HFF-Myc (cell line): ENCODE data around the gene A4GALT.
"Not testable (repeated sequence)": the region's sequence is repeated elsewhere in the genome, so short reads cannot be mapped to it uniquely, and the experiment has no call there.

Source experiments
- DNase-seq: peaks from one replicate; pipeline ENCODE4 v3.0.0-alpha.2; 2011; ENCODE audit warnings: low read depth; ENCODE audit errors: extremely low read depth
- H3K4me3 ChIP-seq: replicated peaks from 2 replicates; pipeline ENCODE4 v1.5.1; 2011; ENCODE audit warnings: low read depth, mild to moderate bottlenecking, control low read depth, low read length
- TF ChIP-seq, protein P1 (sequence below): IDR thresholded peaks from 2 replicates; pipeline ENCODE4 v1.5.1; 2012; ENCODE audit warnings: mild to moderate bottlenecking, low read depth, low read length, control low read depth; ENCODE audit errors: missing control alignments

The A4GALT gene

DNA sequence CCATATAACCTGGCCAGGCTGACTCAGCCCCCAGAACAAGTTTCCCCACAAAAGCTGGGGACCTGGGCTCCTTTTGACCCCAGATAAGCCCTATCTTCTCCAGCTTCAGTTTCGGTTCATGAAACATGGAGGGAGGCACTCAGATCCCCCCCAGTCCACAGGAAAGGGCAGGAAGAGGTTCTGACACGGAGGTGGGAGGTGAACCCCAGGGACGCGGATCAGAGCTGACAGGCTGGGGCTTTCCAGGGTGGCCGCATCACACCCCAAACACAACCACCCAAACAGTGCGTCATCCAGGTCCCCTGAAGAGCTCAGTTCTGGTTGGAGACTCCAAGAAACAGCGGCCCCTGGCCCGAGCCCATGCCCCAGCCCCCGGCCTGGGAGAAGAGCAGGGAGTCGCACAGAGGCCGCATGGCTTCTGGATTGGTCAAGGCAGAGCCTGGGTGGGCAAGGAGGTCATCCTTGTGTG lies 44.3 kb upstream of the A4GALT start:
- TF ChIP-seq, protein P1, sequence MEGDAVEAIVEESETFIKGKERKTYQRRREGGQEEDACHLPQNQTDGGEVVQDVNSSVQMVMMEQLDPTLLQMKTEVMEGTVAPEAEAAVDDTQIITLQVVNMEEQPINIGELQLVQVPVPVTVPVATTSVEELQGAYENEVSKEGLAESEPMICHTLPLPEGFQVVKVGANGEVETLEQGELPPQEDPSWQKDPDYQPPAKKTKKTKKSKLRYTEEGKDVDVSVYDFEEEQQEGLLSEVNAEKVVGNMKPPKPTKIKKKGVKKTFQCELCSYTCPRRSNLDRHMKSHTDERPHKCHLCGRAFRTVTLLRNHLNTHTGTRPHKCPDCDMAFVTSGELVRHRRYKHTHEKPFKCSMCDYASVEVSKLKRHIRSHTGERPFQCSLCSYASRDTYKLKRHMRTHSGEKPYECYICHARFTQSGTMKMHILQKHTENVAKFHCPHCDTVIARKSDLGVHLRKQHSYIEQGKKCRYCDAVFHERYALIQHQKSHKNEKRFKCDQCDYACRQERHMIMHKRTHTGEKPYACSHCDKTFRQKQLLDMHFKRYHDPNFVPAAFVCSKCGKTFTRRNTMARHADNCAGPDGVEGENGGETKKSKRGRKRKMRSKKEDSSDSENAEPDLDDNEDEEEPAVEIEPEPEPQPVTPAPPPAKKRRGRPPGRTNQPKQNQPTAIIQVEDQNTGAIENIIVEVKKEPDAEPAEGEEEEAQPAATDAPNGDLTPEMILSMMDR, result no peak
- no peak overlapping the region for H3K4me3 ChIP-seq
- DNase-seq, result no peak

DNA sequence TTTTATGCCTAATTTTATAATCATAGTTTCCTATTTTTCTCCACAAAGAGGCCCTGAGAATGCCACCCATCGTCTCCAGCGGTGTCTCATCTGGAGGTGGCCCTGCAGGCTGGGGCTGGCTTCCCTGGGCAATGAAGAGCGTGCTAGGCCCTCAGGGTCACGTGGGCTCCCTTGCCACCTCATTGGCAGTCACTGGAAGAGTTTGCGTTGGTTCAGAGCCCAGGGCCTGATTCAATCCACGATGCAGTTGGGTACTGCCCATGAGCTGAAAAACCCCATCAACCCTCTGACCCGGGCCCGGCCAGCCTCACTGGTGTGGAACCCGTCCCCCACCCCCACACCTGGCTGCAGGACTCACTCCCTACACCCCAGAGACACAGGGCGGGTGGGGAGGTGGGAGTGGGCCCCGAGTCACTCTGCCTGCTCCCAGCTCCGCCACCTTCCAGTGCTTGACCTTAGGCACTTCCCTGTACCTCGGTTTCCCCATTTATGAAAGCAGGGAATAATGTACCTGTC lies 43.4 kb upstream of the A4GALT start:
- TF ChIP-seq, protein P1, result no peak
- no peak for DNase-seq
- no peak overlapping the region for H3K4me3 ChIP-seq

DNA sequence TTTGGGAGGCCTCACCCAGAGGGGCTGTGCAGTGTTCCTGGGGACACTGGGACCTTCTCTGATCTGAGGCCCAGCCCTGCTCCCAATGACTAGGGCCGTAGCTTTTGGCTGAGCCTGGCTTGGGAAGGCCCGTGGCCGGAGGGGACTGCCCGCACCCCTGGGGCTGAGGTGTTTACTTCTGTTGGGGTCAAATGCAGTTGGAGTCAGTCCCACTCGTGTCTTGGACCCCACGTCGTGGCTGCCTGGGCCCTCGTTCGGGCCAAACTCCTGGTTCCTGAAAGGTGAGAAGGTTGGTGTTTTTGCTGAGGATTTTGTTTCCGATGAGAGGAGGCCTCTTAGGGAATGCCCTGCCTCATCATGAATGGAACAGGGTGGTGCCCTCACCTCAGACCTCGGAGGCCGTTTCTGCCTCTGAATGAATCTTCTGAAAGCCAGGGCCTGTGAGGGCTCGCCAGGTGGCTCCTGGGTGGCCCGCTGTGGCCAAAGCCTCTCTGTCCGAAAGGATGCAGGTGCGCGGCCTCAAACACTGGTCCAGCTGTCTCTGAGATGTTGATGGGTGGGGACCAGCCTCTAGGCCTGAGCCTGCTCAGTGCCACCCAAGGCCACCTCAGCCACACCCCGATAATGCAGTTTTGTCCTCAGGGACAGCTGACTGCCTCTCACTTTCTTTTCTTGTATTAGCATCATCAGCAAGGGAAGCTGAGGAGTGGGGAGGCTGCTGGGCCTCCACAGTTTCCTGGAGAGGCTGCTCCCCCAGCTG lies 40.3 kb upstream of the A4GALT start:
- TF ChIP-seq, protein P1, result no peak
- no peak overlapping the region for H3K4me3 ChIP-seq
- DNase-seq, result no peak

DNA sequence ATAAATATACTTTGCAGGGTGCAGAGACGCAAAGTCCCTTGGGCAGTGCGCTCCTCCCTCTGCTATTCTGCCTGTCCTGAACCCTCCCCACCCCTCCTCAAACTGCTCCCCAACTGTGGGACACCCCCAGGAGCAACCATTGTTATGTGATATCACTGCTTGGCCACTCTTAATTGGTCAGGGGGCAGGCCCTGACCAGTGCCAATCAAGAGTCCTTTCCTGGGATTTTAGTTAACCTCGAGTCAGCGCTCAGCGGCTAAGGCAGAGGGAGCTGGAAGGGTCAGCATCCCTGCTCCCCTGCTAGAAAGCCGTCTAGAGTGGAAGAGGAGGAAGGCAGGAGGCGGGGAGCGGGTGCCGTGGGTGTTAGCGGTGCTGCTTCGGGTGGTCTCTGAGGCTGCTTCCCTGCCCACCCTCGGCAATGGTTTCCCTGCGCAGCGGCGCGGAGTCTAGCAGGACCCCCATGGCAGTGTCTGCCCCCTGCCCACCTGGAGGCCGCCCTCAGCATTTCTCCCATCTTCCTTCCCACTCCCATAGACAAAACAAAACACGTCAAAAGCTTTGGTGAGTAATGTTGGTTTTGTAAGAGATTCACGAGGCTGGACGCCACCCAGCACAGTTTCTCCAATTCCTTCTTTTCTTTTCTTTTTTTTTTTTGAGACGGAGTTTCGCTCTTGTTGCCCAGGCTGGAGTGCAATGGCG lies 38.4 kb upstream of the A4GALT start:
- no peak overlapping the region for H3K4me3 ChIP-seq
- DNase-seq, result no peak
- TF ChIP-seq, protein P1, result no peak

DNA sequence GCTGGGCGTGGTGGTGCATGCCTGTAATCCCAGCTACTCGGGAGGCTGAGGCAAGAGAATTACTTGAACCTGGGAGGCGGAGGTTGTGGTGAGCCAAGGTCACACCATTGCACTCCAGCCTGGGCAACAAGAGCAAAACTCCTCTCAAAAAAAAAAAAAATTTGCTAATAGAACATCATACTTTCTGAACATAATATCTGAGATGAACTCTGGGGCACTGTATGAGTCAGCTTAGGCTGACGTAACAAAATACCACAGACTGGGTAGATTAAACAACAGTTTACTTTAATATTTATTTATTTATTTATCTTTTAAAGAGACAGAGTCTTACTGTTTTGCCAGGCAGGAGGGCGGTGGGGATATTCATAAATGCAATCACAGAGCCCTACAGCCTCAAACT lies 34.9 kb upstream of the A4GALT start:
- not testable (repeated sequence) for H3K4me3 ChIP-seq
- peak; percentile 45 for DNase-seq

DNA sequence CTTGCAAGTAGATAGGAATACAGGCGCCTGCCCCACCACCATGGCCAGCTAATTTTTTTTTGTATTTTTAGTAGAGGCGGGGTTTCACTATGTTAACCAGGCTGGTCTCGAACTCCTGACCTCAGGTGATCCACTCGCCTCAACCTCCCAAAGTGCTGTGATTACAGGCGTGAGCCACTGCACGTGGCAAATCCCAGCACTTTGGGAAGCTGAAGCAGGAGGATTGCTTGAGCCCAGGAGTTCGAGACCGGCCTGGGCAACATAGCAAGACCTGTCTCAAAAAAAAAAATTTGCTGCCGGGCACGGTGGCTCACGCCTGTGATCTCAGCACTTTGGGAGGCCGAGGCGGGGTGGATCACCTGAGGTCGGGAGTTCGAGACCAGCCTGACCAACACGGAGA lies 34.5 kb upstream of the A4GALT start:
- H3K4me3 ChIP-seq, DNase-seq: not testable (repeated sequence)

DNA sequence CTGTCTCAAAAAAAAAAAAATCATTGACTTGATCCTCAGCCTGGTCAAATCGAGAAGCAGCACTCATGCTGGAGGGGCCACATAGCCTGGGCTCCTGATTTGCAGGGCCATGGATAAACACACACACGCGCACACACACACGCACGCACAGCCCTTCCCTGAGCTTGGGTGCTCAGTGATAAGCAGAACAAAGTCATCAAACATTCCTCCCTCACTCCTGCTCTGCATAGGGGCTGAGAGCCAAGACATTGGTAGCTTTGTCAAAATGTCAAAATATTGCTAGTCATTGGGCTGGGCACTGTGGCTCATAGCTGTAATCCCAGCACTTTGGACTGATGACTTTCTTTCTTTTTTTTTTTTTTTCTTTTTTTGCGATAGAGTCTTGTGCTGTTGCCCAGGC lies 34.0 kb upstream of the A4GALT start:
- no peak for DNase-seq
- no peak overlapping the region for H3K4me3 ChIP-seq
- TF ChIP-seq, protein P1, result no peak
